HG03039 (cell line): ENCODE data around the gene PTPN14.
"Not testable (repeated sequence)": the region's sequence is repeated elsewhere in the genome, so short reads cannot be mapped to it uniquely, and the experiment has no call there.

ENCODE experiments used
- ATAC-seq: cut with Tn5 transposase; IDR thresholded peaks from one replicate; pipeline ENCODE4 v1.9.1; 2021; ENCODE audit warnings: mild to moderate bottlenecking, moderate library complexity; ENCODE audit not compliant: unreplicated experiment

The PTPN14 gene

DNA sequence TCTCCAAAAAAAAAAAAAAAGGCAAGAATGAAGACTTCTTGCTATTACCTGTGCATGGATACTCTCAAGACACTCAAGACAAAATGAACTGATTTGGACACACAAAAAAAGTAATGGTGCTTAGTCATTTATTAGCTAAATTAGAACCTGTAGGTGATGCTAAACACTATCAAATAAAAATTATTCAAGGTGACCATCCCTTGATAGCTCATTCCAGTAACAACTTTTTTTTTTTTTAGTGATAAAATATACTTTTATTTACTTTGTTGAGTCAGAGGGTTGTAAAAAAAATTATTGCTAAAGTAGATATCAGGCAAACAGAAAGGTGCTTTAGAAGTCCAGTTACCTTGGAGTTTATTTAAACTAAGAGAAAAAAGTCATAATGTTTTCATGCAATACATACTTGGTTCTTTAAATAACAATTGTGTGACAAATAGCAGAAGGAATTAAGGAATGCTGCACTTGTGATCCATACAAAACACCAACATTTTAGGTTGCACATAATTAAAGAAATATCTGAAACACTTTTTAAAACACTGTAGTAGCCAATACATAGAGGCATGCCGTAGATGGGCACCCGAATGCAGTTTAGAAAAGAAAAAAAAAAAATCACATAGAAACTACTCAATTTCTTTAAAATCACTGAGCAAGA lies 69.3 kb downstream of the PTPN14 start:
- ATAC-seq, result not testable (repeated sequence)

GRCh38 chr1:214476986-214477870 lies 74.2 kb downstream of the PTPN14 start:
- ATAC-seq, result no peak

DNA sequence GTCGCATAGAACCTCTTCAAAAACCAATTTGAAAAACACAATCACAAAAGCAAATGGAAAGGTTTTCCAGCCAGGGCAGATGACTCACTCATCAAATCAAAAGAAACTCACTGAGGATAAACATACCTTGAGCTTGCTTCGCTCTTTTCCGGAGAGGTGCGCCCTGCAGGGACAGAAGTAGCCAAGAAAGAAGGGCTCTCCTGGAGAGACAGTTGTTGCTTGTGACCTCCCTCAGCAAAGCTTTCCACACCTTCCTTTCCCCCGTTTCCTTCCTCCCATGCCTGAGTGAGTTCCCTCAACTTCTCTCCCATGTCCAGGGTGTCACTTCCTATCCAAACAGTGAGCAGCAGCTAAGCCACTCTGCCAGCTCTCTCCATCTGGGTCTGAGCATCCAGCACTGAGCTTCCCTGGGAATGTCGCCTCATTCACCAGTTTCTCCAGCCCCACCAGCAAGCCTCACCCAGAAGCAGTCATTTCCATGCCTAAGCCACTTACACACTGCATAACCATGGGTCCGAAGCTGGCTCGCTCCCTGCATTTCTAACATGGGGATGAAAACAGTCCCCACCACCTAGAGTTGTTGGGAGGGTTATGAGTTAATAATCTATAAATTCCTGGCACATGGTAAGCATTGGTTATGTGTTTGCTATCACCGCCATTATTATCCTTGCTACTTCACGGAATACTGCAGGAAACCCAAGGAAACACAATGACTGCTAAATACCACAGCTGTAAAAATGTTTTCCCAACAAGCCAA lies 75.0 kb downstream of the PTPN14 start:
- no peak for ATAC-seq

GRCh38 chr1:214475746-214476145 lies 75.7 kb downstream of the PTPN14 start:
- ATAC-seq, result no peak

DNA sequence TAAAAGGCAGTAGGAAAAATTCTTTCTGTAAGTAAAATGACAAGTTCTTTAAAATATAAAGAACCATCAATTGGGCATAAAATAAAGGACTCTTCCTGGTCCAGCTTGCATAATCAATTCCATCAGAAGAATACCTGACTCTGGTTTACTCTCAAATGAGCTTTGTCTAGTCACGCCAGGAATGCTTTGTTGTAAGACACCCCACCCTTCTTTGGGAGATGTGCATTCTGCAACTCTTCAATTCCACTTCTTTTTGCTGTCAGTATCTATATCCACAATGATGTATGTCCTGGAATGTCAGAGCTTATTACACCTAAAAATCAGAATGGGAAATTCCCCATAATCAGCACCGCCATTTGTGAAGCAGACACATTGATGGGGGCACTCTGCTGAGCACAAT lies 76.1 kb downstream of the PTPN14 start:
- ATAC-seq, result no peak

GRCh38 chr1:214474467-214474866 lies 76.9 kb downstream of the PTPN14 start:
- ATAC-seq, result no peak

- ATAC-seq, result no peak
Observed at GRCh38 chr1:214473862-214474261, 77.5 kb downstream of the PTPN14 start.

DNA sequence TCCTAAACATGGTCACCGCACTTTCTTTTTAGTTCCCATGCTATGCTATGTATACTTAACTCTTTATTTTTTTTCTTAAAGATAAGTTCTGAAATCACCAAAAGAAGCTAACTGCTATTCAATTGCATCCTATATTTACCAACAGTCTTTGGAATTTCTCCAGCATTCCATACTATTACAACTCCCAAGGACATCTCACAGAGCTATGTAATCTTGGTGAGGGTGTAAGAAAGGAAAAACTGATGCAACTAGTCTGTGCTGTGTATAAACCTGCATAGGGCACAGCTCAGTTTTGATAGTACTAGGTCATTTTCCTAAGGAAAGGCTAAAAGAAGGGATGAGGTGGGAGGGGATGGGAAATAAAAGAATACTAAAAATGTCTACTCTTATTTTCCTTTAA lies 78.0 kb downstream of the PTPN14 start:
- ATAC-seq, result no peak

DNA sequence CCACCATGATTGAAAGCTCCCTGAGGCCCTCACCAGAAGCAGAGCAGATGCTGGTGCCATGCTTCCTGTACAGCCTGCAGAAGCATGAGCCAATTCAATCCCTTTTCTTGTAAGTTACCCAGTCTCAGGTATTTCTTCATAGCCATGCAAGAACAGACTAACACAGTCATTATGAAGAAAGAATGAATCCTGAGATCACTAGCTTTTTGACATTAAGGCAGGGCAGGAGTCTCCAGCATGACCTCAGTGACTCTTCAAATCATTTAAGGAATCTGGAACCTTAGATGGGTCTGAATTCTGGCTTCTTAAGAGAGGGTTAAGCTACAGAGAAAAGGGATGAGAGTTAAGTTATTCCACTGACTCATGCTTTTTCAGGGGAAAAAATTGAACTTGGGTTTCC lies 79.0 kb downstream of the PTPN14 start:
- ATAC-seq, result no peak

DNA sequence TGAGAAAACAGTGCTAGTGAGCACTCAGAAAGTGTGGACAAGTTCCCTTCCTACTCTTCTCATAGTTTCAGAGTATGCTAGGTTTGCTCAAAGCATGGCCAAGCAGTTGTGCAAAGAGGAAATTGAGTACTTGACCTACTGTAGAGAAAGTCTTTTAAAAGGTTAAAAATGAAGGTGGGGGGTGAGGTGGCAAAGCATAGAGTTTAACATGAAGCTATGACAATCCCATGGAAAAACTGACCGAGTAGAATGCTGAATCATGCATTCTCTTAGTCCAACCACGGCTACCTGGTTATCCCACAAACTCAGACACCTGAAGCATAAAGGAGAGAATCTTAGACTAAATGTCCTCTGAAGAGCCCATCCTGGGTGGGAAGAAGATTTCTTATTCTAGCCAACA lies 79.9 kb downstream of the PTPN14 start:
- no peak for ATAC-seq

DNA sequence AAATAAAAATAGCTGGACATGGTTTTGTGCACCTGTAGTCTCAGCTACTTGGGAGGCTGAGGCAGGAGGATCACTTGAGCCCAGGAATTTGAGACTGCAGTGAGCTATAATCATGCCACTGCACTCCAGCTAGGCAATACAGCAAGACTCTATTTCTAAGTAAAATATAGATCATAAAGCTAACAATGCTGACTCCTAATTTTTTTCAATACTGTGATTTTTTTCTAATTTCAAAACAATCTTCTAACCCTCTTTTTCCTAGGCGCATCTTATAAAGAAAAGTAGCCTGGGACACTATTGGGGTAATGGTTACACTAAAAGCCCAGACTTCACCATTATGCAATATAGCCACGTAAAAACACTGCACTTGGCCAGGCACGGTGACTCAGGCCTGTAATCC lies 81.3 kb downstream of the PTPN14 start:
- no peak for ATAC-seq

DNA sequence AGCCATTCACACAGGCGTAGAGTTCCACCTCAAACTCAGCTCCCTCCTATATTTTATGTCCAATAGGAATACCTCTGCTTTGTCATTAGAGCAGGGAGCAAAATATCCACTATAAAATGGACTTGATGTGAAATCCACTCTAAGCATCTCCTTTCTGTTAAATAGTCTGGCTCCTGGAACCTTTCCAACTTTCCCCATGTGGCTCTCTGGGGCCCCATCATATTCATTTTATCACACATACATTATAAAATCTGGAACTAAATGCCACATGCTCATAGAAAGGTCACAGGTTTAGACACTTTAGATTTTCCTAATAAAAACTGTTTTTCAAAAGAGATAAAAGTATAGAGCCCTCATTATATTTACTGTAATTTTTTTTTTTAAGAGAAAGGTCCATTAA lies 82.1 kb downstream of the PTPN14 start:
- ATAC-seq, result no peak

DNA sequence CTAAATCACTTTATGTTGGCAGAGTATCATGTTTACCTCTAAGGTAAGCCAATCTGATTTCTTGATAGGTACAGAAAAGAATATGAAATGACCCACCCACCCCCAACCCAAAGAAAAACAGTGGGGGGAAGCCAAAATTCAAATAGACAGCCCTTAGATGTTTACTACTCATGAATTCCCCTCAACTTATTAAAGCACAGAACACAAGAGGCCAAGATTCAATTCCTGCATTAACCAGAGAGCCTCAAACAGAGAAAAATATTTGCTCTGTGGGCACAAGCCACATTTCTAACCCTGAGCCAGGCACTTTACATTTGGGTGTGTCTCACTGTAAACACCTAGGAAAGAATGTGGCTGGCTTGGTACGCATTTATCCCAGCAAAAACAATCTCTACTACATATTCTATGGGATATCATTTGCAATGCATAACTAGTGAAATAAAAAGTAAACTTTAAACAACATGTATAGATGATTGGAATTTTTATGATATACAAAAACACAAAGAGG lies 84.3 kb downstream of the PTPN14 start:
- no peak for ATAC-seq

GRCh38 chr1:214466403-214467077 lies 84.9 kb downstream of the PTPN14 start:
- ATAC-seq, result no peak

DNA sequence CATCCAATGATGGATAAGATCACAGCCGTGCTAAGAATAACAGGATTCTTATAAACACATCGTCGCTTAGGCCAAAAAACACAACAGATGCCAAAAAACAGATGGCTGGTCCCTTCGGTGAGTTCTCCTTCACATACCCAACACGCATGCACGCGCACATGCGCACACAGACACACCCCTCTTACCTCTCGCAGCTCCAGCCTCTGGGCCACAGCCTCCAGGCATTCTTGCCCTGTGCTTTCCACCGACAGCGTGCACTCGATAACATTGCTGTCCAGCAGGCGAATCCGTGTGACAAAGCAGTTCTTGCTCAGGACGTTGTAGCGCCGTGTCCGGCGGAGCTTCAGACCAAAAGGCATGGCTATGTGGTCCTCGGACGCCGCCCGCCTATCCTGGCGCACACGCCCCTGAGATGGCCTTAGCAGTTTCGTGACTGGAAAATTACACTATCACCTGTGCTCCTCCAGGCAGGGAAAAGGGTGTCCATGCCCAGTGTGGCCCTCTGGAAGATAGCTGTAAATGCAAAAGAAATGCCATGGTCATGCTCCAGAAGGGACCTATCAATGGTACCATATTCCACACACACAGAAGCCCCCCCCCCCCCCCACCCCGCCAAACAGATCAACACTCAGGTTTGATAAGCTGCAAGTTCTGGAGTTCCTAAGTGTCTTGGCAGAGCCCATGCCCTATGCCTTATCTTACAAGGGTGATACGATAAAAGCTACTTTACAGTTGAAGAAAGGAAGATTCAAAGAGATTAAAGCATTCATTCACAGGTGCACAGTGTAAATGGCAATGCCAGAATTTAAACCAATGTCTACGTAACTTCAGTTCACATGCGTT lies 86.7 kb downstream of the PTPN14 start:
- ATAC-seq, result no peak

DNA sequence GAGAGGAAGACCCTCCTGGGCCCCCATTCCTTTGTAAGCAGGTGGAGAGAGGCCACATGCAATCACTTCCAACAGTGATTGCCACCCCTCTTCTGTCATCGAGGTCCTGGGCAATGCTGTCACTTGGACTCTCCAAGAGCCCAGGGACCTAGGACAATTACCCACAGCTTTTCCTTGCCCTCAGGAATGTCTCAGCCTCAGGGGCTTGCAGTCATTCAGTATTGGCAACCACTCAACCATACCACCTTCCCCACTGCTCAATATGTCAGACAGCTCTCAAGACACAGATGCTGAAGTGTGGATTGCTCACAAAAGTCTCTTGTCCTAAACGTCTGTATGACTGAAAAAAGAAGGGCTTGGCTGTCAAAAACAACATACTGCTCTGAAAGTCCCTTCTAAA lies 87.8 kb downstream of the PTPN14 start:
- ATAC-seq, result no peak

- ATAC-seq, result no peak
Observed at GRCh38 chr1:214462882-214463281, 88.5 kb downstream of the PTPN14 start.

- no peak for ATAC-seq
Observed at GRCh38 chr1:214461305-214461704, 90.1 kb downstream of the PTPN14 start.

- ATAC-seq, result no peak
Observed at GRCh38 chr1:214460304-214460916, 91.0 kb downstream of the PTPN14 start.

GRCh38 chr1:214459895-214460294 lies 91.5 kb downstream of the PTPN14 start:
- ATAC-seq, result no peak
